IMR-90 (cell line): ENCODE data around the gene DVL2.

Source experiments
- BHLHE40 ChIP-seq: fragments of 150-350 bp; IDR thresholded peaks from 2 replicates; pipeline ENCODE4 v1.6.1; 2016; ENCODE audit warnings: mild to moderate bottlenecking, low read depth, low read length
- CEBPB ChIP-seq: IDR thresholded peaks from 2 replicates; pipeline ENCODE4 v1.6.1; 2012; ENCODE audit warnings: low read depth, low read length, improper control_type of control experiment
- CHD1 ChIP-seq: IDR thresholded peaks from 2 replicates; pipeline ENCODE4 v1.6.1; 2012; ENCODE audit warnings: low read depth, low read length, improper control_type of control experiment
- CTCF ChIP-seq: conservative IDR thresholded peaks from 2 replicates; pipeline ENCODE4 v1.5.1; 2012; ENCODE audit warnings: mild to moderate bottlenecking, low read depth, low read length, improper control_type of control experiment
- ELK1 ChIP-seq: fragments of 150-350 bp; IDR thresholded peaks from 2 replicates; pipeline ENCODE4 v1.6.1; 2016; ENCODE audit warnings: low read depth, mild to moderate bottlenecking, low read length, moderate library complexity, borderline replicate concordance
- FOS ChIP-seq: fragments of 150-350 bp; IDR thresholded peaks from 2 replicates; pipeline ENCODE4 v1.6.1; 2016; ENCODE audit warnings: low read depth, low read length
- MAFK ChIP-seq: IDR thresholded peaks from 2 replicates; pipeline ENCODE4 v1.6.1; 2012; ENCODE audit warnings: low read depth, low read length, improper control_type of control experiment
- MXI1 ChIP-seq: IDR thresholded peaks from 2 replicates; pipeline ENCODE4 v1.6.1; 2012; ENCODE audit warnings: low read depth, mild to moderate bottlenecking, low read length, moderate library complexity, borderline replicate concordance
- POLR2A ChIP-seq: IDR thresholded peaks from 2 replicates; pipeline ENCODE4 v1.6.1; 2012; ENCODE audit warnings: mild to moderate bottlenecking, low read depth, low read length
- RAD21 ChIP-seq: IDR thresholded peaks from 2 replicates; pipeline ENCODE4 v1.6.1; 2012; ENCODE audit warnings: low read length, improper control_type of control experiment
- RCOR1 ChIP-seq: IDR thresholded peaks from 2 replicates; pipeline ENCODE4 v1.6.1; 2012; ENCODE audit warnings: mild to moderate bottlenecking, low read length, improper control_type of control experiment; ENCODE audit not compliant: insufficient replicate concordance
- RFX5 ChIP-seq: IDR thresholded peaks from 2 replicates; pipeline ENCODE4 v1.8.0; 2012; ENCODE audit warnings: low read depth, mild to moderate bottlenecking, low read length, moderate library complexity
- USF2 ChIP-seq: fragments of 150-350 bp; IDR thresholded peaks from 2 replicates; pipeline ENCODE4 v1.6.1; 2017; ENCODE audit warnings: mild to moderate bottlenecking, antibody characterized with exemption, low read length, low read depth

- TF ChIP-seq RAD21 (no peak), CTCF (no peak), FOS (no peak), RCOR1 (no peak), POLR2A (no peak), BHLHE40 (no peak), RFX5 (no peak), CHD1 (no peak), USF2 (no peak), ELK1 (no peak), CEBPB (no peak), MAFK (no peak), MXI1 (no peak)
Observed at GRCh38 chr17:7190276-7190917, 43.9 kb downstream of the DVL2 start.
